Cardiac muscle cell (in vitro differentiated cells and primary cell): ENCODE data around the gene MYO15A. TPM values are rescaled to one million over a fixed set of nuclear protein-coding genes. Genes with fewer than 3 reads are reported as not detected.

Source experiments
- DNase-seq, 2 donors: peaks; one replicate each; pipeline versions ENCODE4 v3.0.0 to v3.0.0-alpha.2; 2010 to 2017; ENCODE audit warnings: low read depth in 1 of 2, low spot score in 1 of 2
- H3K27ac ChIP-seq: fragments of 200-600 bp; sonication (generic); 2 replicates; pipeline ENCODE4 v1.5.1; 2016
- H3K27me3 ChIP-seq: fragments of 200-600 bp; sonication (generic); 2 replicates; pipeline ENCODE4 v1.6.0; 2016; ENCODE audit warnings: control low read depth
- H3K36me3 ChIP-seq: fragments of 200-600 bp; sonication (generic); 2 replicates; pipeline ENCODE4 v1.5.1; 2016; ENCODE audit warnings: control low read depth
- H3K4me1 ChIP-seq: fragments of 200-600 bp; sonication (generic); 2 replicates; pipeline ENCODE4 v1.8.1; 2017; ENCODE audit warnings: low read depth, mild to moderate bottlenecking, mixed run types
- H3K4me3 ChIP-seq: fragments of 200-600 bp; sonication (generic); 2 replicates; pipeline ENCODE4 v1.5.1; 2016; ENCODE audit warnings: mild to moderate bottlenecking
- H3K9me3 ChIP-seq: fragments of 200-600 bp; sonication (generic); 2 replicates; pipeline ENCODE4 v1.5.1; 2017; ENCODE audit warnings: low read depth, mild to moderate bottlenecking, control low read depth
- CTCF ChIP-seq: IDR thresholded peaks from 2 replicates; pipeline ENCODE4 v1.5.1; 2012; ENCODE audit warnings: low read depth, mild to moderate bottlenecking, low read length
- polyA plus RNA-seq: library from polyadenylated mRNA; unstranded; fragments of >200 nt; fragmentation: Nextera tagmentation; extraction: Ambion mirVana; gene quantifications from 2 replicates; pipeline ENCODE4 v1.2.1, GENCODE V29; 2016
- total RNA-seq: library from RNA; depleted of rRNA; stranded (reverse); fragments of >200 nt; gene quantifications from 2 replicates; pipeline ENCODE4 v1.2.3, GENCODE V29; 2016

MYO15A gene
- total and polyA plus RNA-seq, 2 experiments from 2014 or later = 3.9 to 4.9 TPM

- no peaks in the 10 kb centered on the region for H3K27me3 ChIP-seq
- no peaks in the 10 kb centered on the region for H3K36me3 ChIP-seq
- H3K9me3 ChIP-seq = no peaks in the 10 kb centered on the region
- H3K4me3 ChIP-seq = no peak overlapping the region
- no peak for DNase-seq
- no peak for TF ChIP-seq CTCF
- H3K27ac ChIP-seq = no peak overlapping the region
- no peaks in the 10 kb centered on the region for H3K4me1 ChIP-seq
Measured at GRCh38 chr17:18117982-18118975, 9.7 kb downstream of the MYO15A start.

- no peaks in the 10 kb centered on the region for H3K36me3 ChIP-seq
- H3K27me3 ChIP-seq = no peaks in the 10 kb centered on the region
- no peaks in the 10 kb centered on the region for H3K4me1 ChIP-seq
- H3K4me3 ChIP-seq = no peak overlapping the region
- no peaks in the 10 kb centered on the region for H3K9me3 ChIP-seq
- H3K27ac ChIP-seq = no peak overlapping the region
- no peak for TF ChIP-seq CTCF
- DNase-seq = no peak
Measured at GRCh38 chr17:18119166-18119745, 10.7 kb downstream of the MYO15A start.

GRCh38 chr17:18119938-18120337, 11.4 kb downstream of the MYO15A start:
- TF ChIP-seq CTCF = no peak
- H3K27me3 ChIP-seq = no peaks in the 10 kb centered on the region
- H3K36me3 ChIP-seq = no peaks in the 10 kb centered on the region
- no peaks in the 10 kb centered on the region for H3K9me3 ChIP-seq
- no peak for DNase-seq
- no peak overlapping the region for H3K27ac ChIP-seq
- H3K4me1 ChIP-seq = peaks cover 5% of the 10 kb centered on the region
- H3K4me3 ChIP-seq = no peak overlapping the region

- Histone ChIP-seq H3K27me3 (no peaks in the 10 kb centered on the region), H3K27ac (no peak overlapping the region), H3K4me1 (peaks cover 5% of the 10 kb centered on the region), H3K36me3 (no peaks in the 10 kb centered on the region), H3K4me3 (no peak overlapping the region), H3K9me3 (no peaks in the 10 kb centered on the region)
- DNase-seq = no peak
- TF ChIP-seq CTCF = no peak
Measured at GRCh38 chr17:18120461-18121017, 12.0 kb downstream of the MYO15A start.

GRCh38 chr17:18121144-18121910, 12.8 kb downstream of the MYO15A start:
- Histone ChIP-seq H3K27me3 (no peaks in the 10 kb centered on the region), H3K4me3 (no peak overlapping the region), H3K9me3 (no peaks in the 10 kb centered on the region), H3K27ac (no peak overlapping the region), H3K36me3 (no peaks in the 10 kb centered on the region), H3K4me1 (peaks cover 5% of the 10 kb centered on the region)
- no peak for TF ChIP-seq CTCF
- DNase-seq = no peak
